Stomach (tissue), 4 donors: ENCODE results near the gene PPDPF.
A peak's percentile ranks its signal among the peaks of the same experiment; 100 is the strongest.

ENCODE experiments used
- CTCF ChIP-seq, 7 experiments: fragments of 450-650 bp in 4 of 7; fragments of 200-600 bp in 3 of 7; sonication (generic) in 3 of 7; IDR thresholded peaks; one replicate each; pipeline ENCODE4 v1.5.1; 2016 to 2019; ENCODE audit warnings: antibody characterized with exemption in 7 of 7, control low read depth in 2 of 7, mild to moderate bottlenecking in 1 of 7
- POLR2A ChIP-seq, 4 donors: fragments of 450-650 bp; IDR thresholded peaks; one replicate each; pipeline ENCODE4 v1.6.1; 2016; ENCODE audit warnings: antibody characterized with exemption in 4 of 4, control low read depth in 2 of 4, mild to moderate bottlenecking in 1 of 4, moderate library complexity in 1 of 4
- POLR2AphosphoS5 ChIP-seq, 3 donors: sonication (generic); formaldehyde crosslinking; IDR thresholded peaks; one replicate each; pipeline ENCODE4 v1.6.1; 2016; ENCODE audit warnings: antibody characterized with exemption in 3 of 3

- TF ChIP-seq POLR2AphosphoS5 (IDR thresholded peaks at IDR 0.05) (peak in 1 of 3 donors; percentile 1), POLR2A (IDR thresholded peaks at IDR 0.05) (no peak), CTCF (IDR thresholded peaks at IDR 0.05) (peak in 1 of 7 experiments; percentile 11)
These were observed 503 bp downstream of the PPDPF start for GRCh38 chr20:63520934-63521601.
